Erythroblast (primary cell): ENCODE data around the gene POLD1.

Experiments
- GATA1 ChIP-seq: IDR thresholded peaks from 2 replicates; pipeline ENCODE4 v1.6.1; 2011; ENCODE audit warnings: low read depth, mild to moderate bottlenecking, control low read depth, low read length, moderate library complexity
- POLR2A ChIP-seq: IDR thresholded peaks from 2 replicates; pipeline ENCODE4 v1.6.1; 2011; ENCODE audit warnings: mild to moderate bottlenecking, low read length

DNA sequence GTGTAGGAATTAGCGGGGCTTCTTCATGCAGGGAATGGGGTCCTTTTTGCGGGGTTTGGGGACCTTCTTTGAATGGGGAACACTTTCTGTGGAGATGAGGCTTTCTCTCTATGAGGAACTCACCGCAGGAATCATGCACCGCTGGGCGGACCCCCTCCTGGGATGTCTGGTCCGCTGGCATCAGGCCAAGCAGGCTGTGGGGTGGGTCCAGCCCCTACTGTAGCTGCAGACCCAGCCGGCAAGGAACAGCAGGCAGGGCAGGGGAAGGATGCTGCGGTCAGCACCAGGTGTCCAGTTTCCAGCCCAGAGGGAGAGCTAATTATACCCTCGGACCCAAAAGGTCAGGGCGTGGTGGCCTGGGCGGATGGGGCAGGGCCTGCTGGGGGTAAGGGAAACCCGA lies 50.4 kb downstream of the POLD1 start:
- no peak for TF ChIP-seq POLR2A
- TF ChIP-seq GATA1: no peak
